Measurements from ENCODE around the gene ISG20L2.

ISG20L2 gene

GRCh38 chr1:156709757-156710489 lies 18.6 kb downstream of the ISG20L2 start:
- no peak for TF ChIP-seq CTCF (conservative IDR thresholded peaks at IDR 0.05; ENCODE audit: low read length)
- peak; percentile 80 for DNase-seq (ENCODE audit: low read depth)
- H3K4me3 ChIP-seq (ENCODE audit: low read length) = no peak overlapping the region

GRCh38 chr1:156709031-156709430 lies 19.5 kb downstream of the ISG20L2 start:
- no peak overlapping the region for H3K4me3 ChIP-seq (ENCODE audit: low read length)
- no peak for TF ChIP-seq CTCF (conservative IDR thresholded peaks at IDR 0.05; ENCODE audit: low read length)
- no peak for DNase-seq (ENCODE audit: low read depth)

GRCh38 chr1:156708218-156708661 lies 20.3 kb downstream of the ISG20L2 start:
- no peak for TF ChIP-seq CTCF (conservative IDR thresholded peaks at IDR 0.05; ENCODE audit: low read length)
- peak; percentile 49 for DNase-seq (ENCODE audit: low read depth)
- H3K4me3 ChIP-seq (ENCODE audit: low read length) = peak overlapping the region; percentile 33

GRCh38 chr1:156707417-156708217 lies 20.9 kb downstream of the ISG20L2 start:
- TF ChIP-seq CTCF (conservative IDR thresholded peaks at IDR 0.05; ENCODE audit: low read length) = no peak
- peak overlapping the region; percentile 34 for H3K4me3 ChIP-seq (ENCODE audit: low read length)
- DNase-seq (ENCODE audit: low read depth) = peak; percentile 79

- TF ChIP-seq CTCF (conservative IDR thresholded peaks at IDR 0.05; ENCODE audit: low read length) = no peak
- H3K4me3 ChIP-seq (ENCODE audit: low read length) = peak overlapping the region; percentile 69
- peak; percentile 90 for DNase-seq (ENCODE audit: low read depth)
Measured at GRCh38 chr1:156706657-156707416, 21.7 kb downstream of the ISG20L2 start.

GRCh38 chr1:156705918-156706656 lies 22.5 kb downstream of the ISG20L2 start:
- DNase-seq (ENCODE audit: low read depth) = peak; percentile 64
- TF ChIP-seq CTCF (conservative IDR thresholded peaks at IDR 0.05; ENCODE audit: low read length) = peak; percentile 63
- peak overlapping the region; percentile 69 for H3K4me3 ChIP-seq (ENCODE audit: low read length)

All from AG10803 (cell line).